Caco-2 (cell line): ENCODE results near the gene TIMM8A. TPM values are rescaled to one million over a fixed set of nuclear protein-coding genes. Genes with fewer than 3 reads are reported as not detected.

Experiments used
- BruUV-seq: library from RNA; stranded (reverse); fragments of 400-500 nt; replicated peaks from 2 replicates; lab custom pipeline; 2021; lab: Mats Ljungman, UMichigan
- CTCF ChIA-PET: fragments of 300-600 bp; sonication (Branson Sonifier 250); formaldehyde crosslinking; loops from one replicate; lab custom pipeline; 2022; ENCODE audit warnings: antibody characterized with exemption; lab: Charles Lee
- POLR2A ChIA-PET: fragments of 300-600 bp; sonication (Branson Sonifier 250); formaldehyde crosslinking; loops from one replicate; lab custom pipeline; 2022; ENCODE audit warnings: antibody characterized with exemption; lab: Charles Lee
- DNase-seq, 2 experiments: peaks; one replicate each; pipeline versions ENCODE4 v3.0.0 to v3.0.0-alpha.2; 2020 to 2022
- H3K27me3 ChIP-seq: replicated peaks from 2 replicates; pipeline ENCODE4 v1.6.0; 2011; ENCODE audit warnings: low read length; ENCODE audit not compliant: control insufficient read depth, insufficient read depth
- H3K36me3 ChIP-seq: 2 replicates; pipeline ENCODE4 v1.5.1; 2011; ENCODE audit warnings: low read length; ENCODE audit not compliant: control insufficient read depth, insufficient read depth
- H3K4me1 ChIP-seq: fragments of 250-450 bp; sonication (Bioruptor Pico); 2 replicates; pipeline ENCODE4 v1.5.1; 2020; ENCODE audit warnings: mild to moderate bottlenecking
- H3K4me3 ChIP-seq: 2 replicates; pipeline ENCODE4 v1.5.1; 2011; ENCODE audit warnings: low read depth, mild to moderate bottlenecking, control low read depth, low read length
- H3K9me3 ChIP-seq: fragments of 250-450 bp; sonication (Bioruptor Pico); 2 replicates; pipeline ENCODE4 v1.5.1; 2020; ENCODE audit warnings: mild to moderate bottlenecking, moderate library complexity
- H3K27ac Mint-ChIP-seq: one replicate; pipeline ENCODE4 v1.8.0; 2022; ENCODE audit warnings: mixed read lengths; ENCODE audit not compliant: unreplicated experiment
- H3K27me3 Mint-ChIP-seq: one replicate; pipeline ENCODE4 v1.8.0; 2022; ENCODE audit warnings: mixed read lengths; ENCODE audit not compliant: insufficient read depth, unreplicated experiment
- H3K36me3 Mint-ChIP-seq: one replicate; pipeline ENCODE4 v1.8.0; 2022; ENCODE audit warnings: mild to moderate bottlenecking, mixed read lengths; ENCODE audit not compliant: insufficient read depth, unreplicated experiment
- H3K4me1 Mint-ChIP-seq: one replicate; pipeline ENCODE4 v1.8.0; 2022; ENCODE audit warnings: low read depth, mixed read lengths; ENCODE audit not compliant: unreplicated experiment
- H3K4me3 Mint-ChIP-seq: one replicate; pipeline ENCODE4 v1.8.0; 2022; ENCODE audit warnings: mild to moderate bottlenecking, moderate library complexity, mixed read lengths; ENCODE audit not compliant: unreplicated experiment
- H3K9me3 Mint-ChIP-seq: one replicate; pipeline ENCODE4 v1.8.0; 2022; ENCODE audit warnings: mixed read lengths; ENCODE audit not compliant: unreplicated experiment
- CTCF ChIP-seq, 2 experiments: fragments of 200-600 bp in 1 of 2; IDR thresholded peaks; 1 replicate in 1 of 2; 2 replicates in 1 of 2; pipeline versions ENCODE4 v1.5.1 to v1.8.0; 2011 to 2022; ENCODE audit warnings: antibody characterized with exemption in 1 of 2, control low read depth in 1 of 2, inconsistent platforms in 1 of 2, low read depth in 1 of 2, low read length in 1 of 2, mild to moderate bottlenecking in 1 of 2, moderate library complexity in 1 of 2; ENCODE audit not compliant: insufficient read depth in 1 of 2, severe bottlenecking in 1 of 2, unreplicated experiment in 1 of 2
- intact Hi-C: fragments of 100-400 bp; cut with micrococcal nuclease; formaldehyde crosslinking; loops from one replicate; pipeline ENCODE4 v1.10.0; 2022; ENCODE audit not compliant: unreplicated experiment
- total RNA-seq: library from RNA; stranded (reverse); gene quantifications from 2 replicates; pipeline ENCODE4 v1.2.3, GENCODE V29; 2022

TIMM8A gene
- total RNA-seq, 1 experiment from 2014 or later = 23.3 TPM

DNA sequence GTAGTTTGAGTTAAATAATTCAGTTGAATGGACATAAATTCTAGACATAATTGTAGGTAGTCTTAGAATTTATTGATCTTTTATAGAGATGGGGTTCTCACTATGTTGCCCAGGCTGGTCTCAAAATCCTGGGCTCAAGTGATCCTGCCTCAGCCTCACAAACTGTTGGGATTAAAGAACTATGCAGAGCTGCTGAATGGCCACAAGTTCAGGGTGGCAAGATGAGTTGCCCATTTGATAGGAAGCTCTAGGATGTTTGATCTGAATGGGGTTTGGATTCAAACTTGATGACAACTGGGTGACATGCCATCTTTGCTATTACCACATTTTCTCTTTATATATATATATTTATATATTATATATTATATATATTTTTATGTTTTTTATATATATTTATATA is 45.8 kb upstream of the TIMM8A start:
- no TSS peak for BruUV-seq
- CTCF ChIA-PET = no interaction called here
- Mint-ChIP-seq H3K36me3 (peaks cover 58% of the 10 kb centered on the region), H3K27me3 (no peaks in the 10 kb centered on the region), H3K27ac (no peak overlapping the region), H3K4me1 (peaks cover 4% of the 10 kb centered on the region), H3K9me3 (no peaks in the 10 kb centered on the region), H3K4me3 (no peak overlapping the region)
- intact Hi-C loops = no loop called here
- H3K4me3 ChIP-seq = no peak overlapping the region
- POLR2A ChIA-PET = no interaction called here
- H3K4me1 ChIP-seq = no peaks in the 10 kb centered on the region
- H3K9me3 ChIP-seq = no peaks in the 10 kb centered on the region
- TF ChIP-seq CTCF (IDR thresholded peaks at IDR 0.05; ENCODE audit: insufficient read depth in 1 of 2, low read depth in 1 of 2, low read length in 1 of 2, severe bottlenecking in 1 of 2, unreplicated experiment in 1 of 2) = no peak
- H3K27me3 ChIP-seq = no peaks in the 10 kb centered on the region
- no peak for DNase-seq
- no peaks in the 10 kb centered on the region for H3K36me3 ChIP-seq

DNA sequence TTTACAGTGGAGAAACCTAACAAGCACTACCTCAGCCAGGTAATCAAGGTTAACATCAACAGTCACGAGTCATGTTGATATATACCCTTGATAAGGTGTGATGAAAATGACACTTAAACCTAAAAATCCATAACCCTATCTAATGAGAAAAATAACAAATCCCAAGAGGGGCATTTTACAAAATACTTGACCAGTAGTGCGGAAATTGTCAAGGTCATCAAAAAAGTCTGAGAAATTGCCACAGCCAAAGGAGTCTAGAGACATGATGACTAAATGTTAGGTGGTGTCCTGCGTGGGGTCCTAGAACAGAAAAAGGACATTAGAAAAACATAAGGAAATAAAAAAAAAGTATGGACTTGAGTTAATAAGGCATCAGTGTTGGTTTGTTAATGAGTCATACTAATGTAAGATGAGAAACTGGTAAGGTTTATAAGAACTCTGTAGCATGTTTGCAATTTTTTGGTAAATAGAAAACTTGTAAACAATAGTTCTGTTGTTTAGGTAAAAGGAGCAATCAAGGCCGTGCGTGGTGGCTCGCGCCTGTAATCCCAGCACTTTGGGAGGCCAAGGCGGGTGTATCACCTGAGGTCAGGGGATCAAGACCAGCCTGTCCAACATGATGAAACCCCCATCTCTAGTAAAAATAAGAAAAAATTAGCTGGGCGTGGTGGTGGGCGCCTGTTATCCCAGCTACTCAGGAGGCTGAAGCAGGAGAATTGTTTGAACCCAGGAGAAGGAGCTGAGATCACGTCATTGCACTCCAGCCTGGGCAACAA is 45.2 kb upstream of the TIMM8A start:
- CTCF ChIA-PET = no interaction called here
- peaks cover 55% of the 10 kb centered on the region for H3K36me3 Mint-ChIP-seq
- Histone ChIP-seq H3K4me1 (no peaks in the 10 kb centered on the region), H3K9me3 (no peaks in the 10 kb centered on the region), H3K36me3 (no peaks in the 10 kb centered on the region), H3K4me3 (no peak overlapping the region), H3K27me3 (no peaks in the 10 kb centered on the region)
- no peak for TF ChIP-seq CTCF (IDR thresholded peaks at IDR 0.05; ENCODE audit: insufficient read depth in 1 of 2, low read depth in 1 of 2, low read length in 1 of 2, severe bottlenecking in 1 of 2, unreplicated experiment in 1 of 2)
- no TSS peak for BruUV-seq
- intact Hi-C loops = no loop called here
- no peaks in the 10 kb centered on the region for H3K27me3 Mint-ChIP-seq
- no peak for DNase-seq
- H3K4me1 Mint-ChIP-seq = peaks cover 4% of the 10 kb centered on the region
- no peak overlapping the region for H3K4me3 Mint-ChIP-seq
- H3K9me3 Mint-ChIP-seq = no peaks in the 10 kb centered on the region
- no peak overlapping the region for H3K27ac Mint-ChIP-seq
- POLR2A ChIA-PET = no interaction called here

DNA sequence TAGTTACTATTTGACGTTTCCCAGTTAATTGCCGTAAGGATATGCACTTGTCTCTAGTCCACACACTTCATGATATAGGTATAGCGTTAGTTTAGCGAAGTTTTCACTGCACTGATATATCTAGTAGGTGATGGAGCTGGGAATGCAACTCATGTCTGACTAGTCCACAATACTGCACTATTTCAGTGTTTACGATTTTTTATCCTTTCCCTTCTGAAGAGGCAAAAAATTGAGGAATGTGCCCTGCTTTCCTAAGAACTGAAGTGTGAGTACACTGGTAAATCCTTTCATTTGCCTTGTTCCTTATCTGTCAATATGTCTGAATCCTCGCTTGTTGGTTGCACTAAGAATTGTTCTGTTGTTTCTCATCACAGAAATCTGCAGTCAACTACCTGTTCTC is 43.3 kb upstream of the TIMM8A start:
- CTCF ChIA-PET = no interaction called here
- no peaks in the 10 kb centered on the region for H3K27me3 Mint-ChIP-seq
- peak overlapping the region; percentile 45 for H3K27ac Mint-ChIP-seq
- H3K4me3 Mint-ChIP-seq = peak overlapping the region; percentile 87
- no peaks in the 10 kb centered on the region for H3K36me3 ChIP-seq
- POLR2A ChIA-PET = interaction anchor here (1.5 kb wide), 1 partner anchor 43 kb away, joined by 11 read pairs; the partner anchor contains the start of gene TIMM8A
- intact Hi-C loops = no loop called here
- H3K27me3 ChIP-seq = no peaks in the 10 kb centered on the region
- peaks cover 4% of the 10 kb centered on the region for H3K4me1 Mint-ChIP-seq
- peak overlapping the region; percentile 54 for H3K4me3 ChIP-seq
- H3K9me3 Mint-ChIP-seq = no peaks in the 10 kb centered on the region
- peaks cover 55% of the 10 kb centered on the region for H3K36me3 Mint-ChIP-seq
- TF ChIP-seq CTCF (IDR thresholded peaks at IDR 0.05; ENCODE audit: insufficient read depth in 1 of 2, low read depth in 1 of 2, low read length in 1 of 2, severe bottlenecking in 1 of 2, unreplicated experiment in 1 of 2) = no peak
- DNase-seq = no peak
- no peaks in the 10 kb centered on the region for H3K4me1 ChIP-seq
- H3K9me3 ChIP-seq = no peaks in the 10 kb centered on the region
- BruUV-seq = no TSS peak
